ENCODE measurements around the gene ARHGEF7.

DNA sequence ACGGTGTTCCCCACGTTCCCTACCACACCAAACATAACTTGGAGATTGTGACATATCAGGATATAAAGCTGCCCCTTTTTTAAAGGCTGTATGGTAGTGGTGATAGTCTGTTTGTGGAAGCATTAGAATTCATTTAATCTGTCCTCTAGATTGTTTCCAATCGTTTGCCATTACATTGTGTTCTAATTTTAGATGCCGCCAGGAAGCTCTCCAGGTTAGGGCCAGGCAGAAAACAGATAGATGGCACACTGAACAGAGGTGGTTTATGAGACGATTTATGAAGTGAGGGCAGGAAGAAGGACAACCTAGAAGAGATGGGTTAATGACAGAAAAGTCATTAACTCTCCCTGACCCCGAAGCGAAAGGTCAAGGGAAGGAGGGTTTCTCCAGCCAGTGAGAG lies 30.0 kb downstream of the ARHGEF7 start:
- TF ChIP-seq, protein P1, sequence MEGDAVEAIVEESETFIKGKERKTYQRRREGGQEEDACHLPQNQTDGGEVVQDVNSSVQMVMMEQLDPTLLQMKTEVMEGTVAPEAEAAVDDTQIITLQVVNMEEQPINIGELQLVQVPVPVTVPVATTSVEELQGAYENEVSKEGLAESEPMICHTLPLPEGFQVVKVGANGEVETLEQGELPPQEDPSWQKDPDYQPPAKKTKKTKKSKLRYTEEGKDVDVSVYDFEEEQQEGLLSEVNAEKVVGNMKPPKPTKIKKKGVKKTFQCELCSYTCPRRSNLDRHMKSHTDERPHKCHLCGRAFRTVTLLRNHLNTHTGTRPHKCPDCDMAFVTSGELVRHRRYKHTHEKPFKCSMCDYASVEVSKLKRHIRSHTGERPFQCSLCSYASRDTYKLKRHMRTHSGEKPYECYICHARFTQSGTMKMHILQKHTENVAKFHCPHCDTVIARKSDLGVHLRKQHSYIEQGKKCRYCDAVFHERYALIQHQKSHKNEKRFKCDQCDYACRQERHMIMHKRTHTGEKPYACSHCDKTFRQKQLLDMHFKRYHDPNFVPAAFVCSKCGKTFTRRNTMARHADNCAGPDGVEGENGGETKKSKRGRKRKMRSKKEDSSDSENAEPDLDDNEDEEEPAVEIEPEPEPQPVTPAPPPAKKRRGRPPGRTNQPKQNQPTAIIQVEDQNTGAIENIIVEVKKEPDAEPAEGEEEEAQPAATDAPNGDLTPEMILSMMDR (IDR thresholded peaks at IDR 0.05) = no peak
- TF ChIP-seq EP300 (IDR thresholded peaks at IDR 0.05) (no peak), POLR2AphosphoS5 (IDR thresholded peaks at IDR 0.05) (no peak)

Measured in stomach (tissue), 4 donors.